HCEC 1CT (cell line): Measurements from ENCODE around the gene PPHLN1.
"Not testable (repeated sequence)": the region's sequence is repeated elsewhere in the genome, so short reads cannot be mapped to it uniquely, and the experiment has no call there.

Experiments used
- DNase-seq: peaks from one replicate; pipeline ENCODE4 v3.0.0-alpha.2; 2017

PPHLN1 gene

DNA sequence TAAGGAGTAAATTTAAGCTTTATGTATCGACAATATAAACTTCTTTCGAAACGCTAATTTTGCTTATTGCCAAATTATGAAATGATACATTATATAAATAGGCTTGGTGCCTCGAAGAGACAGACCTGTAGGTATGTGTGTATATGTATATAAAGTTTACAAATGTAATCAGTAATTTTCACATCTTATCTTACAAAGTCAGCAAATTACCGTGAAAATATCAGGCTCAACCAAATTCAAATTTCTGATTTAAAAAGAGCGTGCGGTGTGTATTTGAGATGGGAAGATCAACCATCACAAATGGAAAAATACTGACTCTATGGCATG lies 678 bp upstream of the PPHLN1 start:
- no peak for DNase-seq

DNA sequence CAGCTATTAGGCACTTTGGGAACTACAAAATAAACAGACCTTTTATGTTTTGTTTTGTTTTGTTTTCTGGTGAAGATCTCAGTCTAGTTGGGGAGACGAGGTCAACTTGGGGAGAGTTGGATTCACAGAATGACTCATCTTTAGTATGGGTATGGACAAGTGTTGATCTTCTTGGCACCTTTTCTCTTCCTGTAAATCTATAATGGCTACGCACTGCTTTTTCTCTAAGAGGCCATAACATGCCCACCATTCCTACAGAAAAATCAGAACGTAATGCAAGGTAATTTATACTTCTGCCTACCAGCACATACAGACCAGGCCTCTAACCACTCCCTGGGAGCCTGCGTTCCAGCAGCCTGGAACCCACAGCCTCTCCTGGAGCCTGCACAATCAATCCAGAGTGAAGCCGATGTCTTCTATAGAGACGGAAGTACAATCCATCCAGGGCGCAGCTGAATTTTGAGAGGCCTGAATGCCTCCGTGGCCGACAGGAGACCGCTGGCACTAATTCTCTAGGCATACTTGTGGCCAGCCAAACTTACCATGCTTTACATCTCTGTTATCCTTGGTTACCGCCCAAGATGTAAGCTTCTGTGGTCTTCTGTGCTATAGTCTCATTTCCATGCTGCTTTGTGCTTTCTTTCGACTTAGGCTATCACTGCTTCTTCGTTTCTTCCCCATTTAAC lies 717 bp downstream of the PPHLN1 start:
- peak; percentile 19 for DNase-seq

- no peak for DNase-seq
Observed at GRCh38 chr12:42327227-42327590, 1.2 kb downstream of the PPHLN1 start.

GRCh38 chr12:42330097-42330496 lies 4.1 kb downstream of the PPHLN1 start:
- not testable (repeated sequence) for DNase-seq

- peak; percentile 51 for DNase-seq
Observed at GRCh38 chr12:42332301-42333285, 6.6 kb downstream of the PPHLN1 start.

GRCh38 chr12:42336286-42336685 lies 10.3 kb downstream of the PPHLN1 start:
- DNase-seq, result no peak

- no peak for DNase-seq
Observed at GRCh38 chr12:42338280-42338679, 12.3 kb downstream of the PPHLN1 start.

DNA sequence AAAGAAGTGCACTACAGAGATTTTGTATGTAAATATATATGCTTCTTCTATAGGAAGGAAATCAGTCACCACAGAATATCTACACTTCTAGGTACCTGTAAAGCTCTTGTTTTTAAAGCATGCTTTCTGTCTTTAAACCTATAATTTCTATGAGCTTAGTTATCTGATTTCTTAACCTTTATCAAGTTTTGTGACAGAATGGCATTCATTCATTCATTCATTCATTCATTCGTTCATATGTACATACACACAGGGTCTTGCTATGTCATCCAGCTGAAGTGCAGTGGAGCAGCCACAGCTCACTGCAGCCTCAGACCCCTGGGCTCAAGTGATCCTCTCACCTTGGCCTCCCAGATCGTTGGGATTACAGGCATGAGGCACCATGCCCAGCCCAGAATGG lies 16.1 kb downstream of the PPHLN1 start:
- no peak for DNase-seq

DNA sequence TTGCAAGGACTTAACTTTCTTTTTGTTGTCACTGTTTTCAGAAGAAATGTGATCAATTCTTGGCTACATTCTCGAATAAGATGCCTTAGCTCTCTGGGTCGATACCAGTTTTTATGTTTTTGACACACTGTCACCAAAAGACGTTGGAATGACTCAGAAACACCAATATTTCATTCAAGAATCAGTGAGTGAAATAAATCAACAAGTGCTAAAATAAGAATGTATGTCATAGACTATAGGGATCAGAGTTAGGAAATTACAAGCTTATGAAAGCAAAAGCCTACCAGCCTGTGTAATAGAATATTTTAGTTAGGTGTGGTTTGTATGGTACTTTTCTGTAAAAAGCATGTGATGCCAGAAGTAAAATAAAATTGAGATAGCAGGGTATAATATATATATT lies 17.8 kb downstream of the PPHLN1 start:
- no peak for DNase-seq

- DNase-seq, result no peak
Observed at GRCh38 chr12:42346403-42347002, 20.5 kb downstream of the PPHLN1 start.

- DNase-seq, result not testable (repeated sequence)
Observed at GRCh38 chr12:42349119-42350020, 23.4 kb downstream of the PPHLN1 start.

GRCh38 chr12:42350021-42350407 lies 24.0 kb downstream of the PPHLN1 start:
- DNase-seq, result not testable (repeated sequence)

GRCh38 chr12:42356344-42356743 lies 30.4 kb downstream of the PPHLN1 start:
- DNase-seq, result no peak

DNA sequence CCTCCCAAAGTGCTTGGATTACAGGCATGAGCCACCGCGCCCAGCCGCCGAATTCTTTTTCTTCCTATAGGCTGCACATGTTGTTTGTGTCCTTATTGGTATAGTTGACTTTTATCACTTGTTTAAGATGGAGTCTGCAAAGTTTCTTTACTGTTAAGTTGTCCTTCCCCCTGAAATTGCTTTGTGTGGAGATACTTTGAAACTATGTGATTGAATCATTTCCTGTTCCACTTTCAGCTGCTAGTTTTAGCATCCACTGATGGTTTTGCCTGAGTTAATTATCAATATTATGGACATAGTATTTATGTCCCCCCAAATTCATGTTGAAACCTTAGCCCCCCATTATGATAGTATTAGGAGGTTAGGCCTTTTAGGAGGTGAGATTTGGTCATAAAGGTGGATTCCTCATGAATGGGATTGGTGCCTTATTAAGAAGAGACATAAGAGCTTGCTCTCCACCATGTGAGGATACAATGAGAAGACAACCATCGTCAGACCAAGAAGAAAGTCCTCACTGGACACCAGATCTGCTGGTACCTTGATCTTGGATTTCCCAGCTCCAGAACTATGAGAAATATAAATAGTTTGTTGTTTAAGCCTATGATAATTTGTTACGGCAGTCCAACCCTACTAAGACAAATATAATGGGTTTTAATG lies 34.9 kb downstream of the PPHLN1 start:
- DNase-seq, result peak; percentile 30

DNA sequence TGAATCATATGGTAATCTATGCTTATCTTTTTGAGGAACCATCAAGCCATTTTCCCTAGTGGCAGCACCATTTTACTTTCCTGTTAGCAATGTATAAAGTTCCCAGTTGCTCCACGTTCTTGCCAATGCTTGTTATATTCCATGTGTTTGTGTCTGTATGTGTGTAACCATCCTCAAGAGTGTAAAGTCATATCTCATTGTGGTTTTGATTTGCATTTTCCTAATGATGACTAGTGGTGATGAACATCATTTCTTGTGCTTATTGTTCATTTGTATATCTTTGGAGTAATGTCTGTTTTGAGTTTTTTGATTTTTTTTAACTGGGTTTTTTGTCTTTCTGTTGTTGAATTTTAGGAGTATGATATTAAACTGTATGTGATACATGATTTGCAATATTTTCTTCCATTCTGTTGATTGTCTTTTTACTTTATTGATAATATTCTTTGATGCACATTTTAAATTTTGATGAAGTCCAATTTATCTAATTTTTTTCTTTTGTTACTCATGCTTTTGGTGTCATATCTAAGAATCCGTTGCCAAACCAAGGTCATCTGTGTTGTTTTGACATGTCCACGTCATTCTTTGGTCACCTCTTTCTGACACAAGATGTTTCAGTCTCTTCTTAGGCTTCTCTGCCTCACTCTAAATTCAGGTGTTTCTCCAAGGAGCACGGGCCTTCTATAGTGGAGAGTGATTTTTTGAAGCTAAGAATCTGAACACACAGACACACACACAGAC lies 36.1 kb downstream of the PPHLN1 start:
- DNase-seq, result peak; percentile 9

GRCh38 chr12:42362647-42363260 lies 36.8 kb downstream of the PPHLN1 start:
- no peak for DNase-seq

GRCh38 chr12:42364692-42365091 lies 38.7 kb downstream of the PPHLN1 start:
- DNase-seq, result no peak

GRCh38 chr12:42365486-42365885 lies 39.5 kb downstream of the PPHLN1 start:
- no peak for DNase-seq

DNA sequence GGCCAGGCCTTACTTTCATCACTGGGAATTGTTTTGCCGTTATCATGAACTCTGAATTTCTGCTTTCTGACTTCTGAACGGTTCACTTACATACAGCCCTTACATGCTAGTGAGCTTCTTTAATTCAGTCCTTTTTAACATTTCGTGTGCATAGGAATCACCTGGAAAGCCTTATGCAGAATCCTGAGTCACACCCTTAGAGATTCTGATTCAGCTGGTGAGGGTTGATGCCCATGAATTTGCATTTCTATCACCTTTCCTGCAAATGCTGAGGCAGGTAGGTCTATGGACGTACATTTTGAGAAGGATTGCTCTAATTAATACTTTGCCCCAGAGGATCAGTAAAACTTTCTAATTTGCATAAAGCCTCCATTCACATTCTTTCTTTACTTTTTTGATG lies 44.0 kb downstream of the PPHLN1 start:
- DNase-seq, result no peak

- DNase-seq, result peak; percentile 46
Observed at GRCh38 chr12:42372154-42372791, 46.3 kb downstream of the PPHLN1 start.

GRCh38 chr12:42373669-42374068 lies 47.7 kb downstream of the PPHLN1 start:
- DNase-seq, result no peak
